ENCODE data around the gene SMARCAL1.

The SMARCAL1 gene

DNA sequence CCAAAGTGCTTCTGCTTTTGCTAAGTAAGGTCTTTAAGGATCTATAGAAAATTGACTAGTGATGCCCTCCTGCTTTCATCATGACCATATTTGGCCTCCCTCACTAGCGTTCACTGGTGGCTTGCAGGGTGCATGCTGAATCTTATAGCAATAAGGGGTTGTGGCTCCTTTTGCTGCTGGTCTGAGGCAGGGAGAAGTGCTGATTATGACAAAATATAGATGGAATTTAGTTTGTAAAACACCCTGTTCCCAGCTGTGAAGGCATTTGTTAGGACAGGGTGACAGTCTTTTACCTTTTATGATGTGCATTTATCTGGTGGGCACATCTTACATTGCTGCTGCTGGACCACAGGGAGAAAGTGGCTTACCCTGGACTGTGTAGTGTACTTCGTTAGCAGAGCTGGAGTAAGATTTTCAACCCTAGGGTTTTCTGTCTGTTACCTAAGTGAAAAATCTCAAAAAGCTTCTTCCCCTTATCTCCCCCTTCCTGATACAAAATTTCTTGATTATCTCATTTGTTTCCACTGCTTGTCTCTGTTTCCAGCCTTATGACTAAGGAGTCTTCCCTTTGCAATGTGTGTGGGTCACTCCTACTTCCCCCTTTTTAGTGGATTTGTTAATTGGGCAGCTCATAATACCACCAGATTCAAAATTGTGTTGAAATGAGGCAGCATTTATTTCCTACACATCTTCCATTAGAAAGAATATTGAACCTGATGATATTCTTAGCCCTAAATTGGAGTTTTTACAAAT, 65.2 kb downstream of the SMARCAL1 start:
- FAIRE-seq: no peak

DNA sequence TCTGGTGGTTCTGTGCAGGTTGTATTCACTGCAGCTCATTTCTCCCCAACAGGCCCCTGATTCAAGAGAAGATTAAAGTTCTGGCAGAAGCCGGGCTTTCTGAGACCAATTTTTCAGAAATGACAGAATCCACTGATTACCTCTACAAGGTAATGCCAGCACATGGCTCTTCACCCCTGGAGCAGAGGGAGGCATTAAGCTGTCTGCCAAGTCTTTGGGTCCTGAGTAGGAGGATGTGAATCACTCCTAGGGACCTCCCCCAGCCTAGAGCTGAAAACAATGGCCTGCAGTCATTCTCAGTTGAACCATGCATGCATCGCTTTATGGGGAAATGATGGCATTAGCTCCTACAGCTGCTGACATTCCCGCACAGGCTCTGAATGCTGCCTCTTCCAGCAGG, 65.9 kb downstream of the SMARCAL1 start:
- no peak for FAIRE-seq

DNA sequence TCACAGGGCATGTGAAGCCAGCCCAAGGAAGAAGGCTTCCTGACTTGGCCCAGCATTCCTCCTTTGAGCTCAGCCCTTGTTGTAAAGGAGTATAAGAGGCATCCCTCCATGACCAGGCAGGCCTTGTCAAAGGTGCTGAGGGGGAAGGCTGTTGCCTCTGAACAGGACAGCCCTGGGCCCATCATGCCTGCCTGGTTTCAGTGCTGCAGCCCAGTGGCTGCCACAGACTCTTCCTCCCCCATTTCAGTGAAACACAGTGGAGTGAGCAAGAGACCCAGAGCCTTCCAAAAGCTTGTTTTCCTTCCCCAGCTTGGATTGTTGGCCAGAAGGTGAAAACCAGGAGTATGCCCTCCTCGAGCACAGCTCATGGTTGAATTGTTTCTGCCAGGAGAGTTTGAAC, 66.5 kb downstream of the SMARCAL1 start:
- no peak for FAIRE-seq

- no peak for FAIRE-seq
Measured at GRCh38 chr2:216480221-216480620, 67.9 kb downstream of the SMARCAL1 start.

DNA sequence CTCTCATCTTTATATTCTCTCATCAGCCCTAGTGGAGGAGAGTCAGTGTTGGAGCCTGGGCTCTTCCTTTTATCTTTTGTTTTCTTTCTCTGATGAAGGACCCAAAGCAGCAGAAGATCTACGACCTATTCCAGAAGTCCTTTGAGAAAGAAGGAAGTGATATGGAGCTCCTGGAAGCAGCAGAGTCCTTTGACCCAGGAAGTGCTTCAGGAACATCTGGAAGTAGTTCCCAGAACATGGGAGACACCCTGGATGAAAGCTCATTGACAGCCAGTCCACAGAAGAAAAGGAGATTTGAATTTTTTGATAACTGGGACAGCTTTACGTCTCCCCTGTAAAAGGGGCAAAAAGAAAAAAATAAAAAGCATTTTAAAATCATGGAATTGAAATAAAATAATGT, 70.4 kb downstream of the SMARCAL1 start:
- FAIRE-seq: no peak

GRCh38 chr2:216485237-216485636, 73.0 kb downstream of the SMARCAL1 start:
- no peak for FAIRE-seq

- no peak for FAIRE-seq
Measured at GRCh38 chr2:216485745-216486144, 73.5 kb downstream of the SMARCAL1 start.

GRCh38 chr2:216486271-216486670, 74.0 kb downstream of the SMARCAL1 start:
- no peak for FAIRE-seq

DNA sequence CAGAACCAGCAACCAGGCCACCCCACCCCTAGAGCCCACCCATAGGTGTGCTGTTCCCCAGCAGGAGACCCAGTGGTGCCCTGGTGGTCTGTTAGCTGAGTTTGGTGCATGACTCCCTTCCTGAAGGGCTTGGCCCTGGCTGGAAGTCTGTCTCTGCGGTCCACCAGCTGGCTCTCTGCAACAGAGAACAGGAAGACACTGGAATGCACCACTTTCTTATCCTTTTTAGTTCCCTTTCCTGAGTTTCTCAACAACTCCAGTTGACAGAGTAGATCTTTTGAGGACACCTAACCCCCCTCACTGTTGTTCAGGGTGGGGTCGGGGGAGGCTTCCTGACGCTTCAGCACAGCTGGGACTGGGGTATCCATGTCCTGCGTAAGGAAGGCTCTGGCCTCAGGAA, 74.4 kb downstream of the SMARCAL1 start:
- FAIRE-seq: no peak

DNA sequence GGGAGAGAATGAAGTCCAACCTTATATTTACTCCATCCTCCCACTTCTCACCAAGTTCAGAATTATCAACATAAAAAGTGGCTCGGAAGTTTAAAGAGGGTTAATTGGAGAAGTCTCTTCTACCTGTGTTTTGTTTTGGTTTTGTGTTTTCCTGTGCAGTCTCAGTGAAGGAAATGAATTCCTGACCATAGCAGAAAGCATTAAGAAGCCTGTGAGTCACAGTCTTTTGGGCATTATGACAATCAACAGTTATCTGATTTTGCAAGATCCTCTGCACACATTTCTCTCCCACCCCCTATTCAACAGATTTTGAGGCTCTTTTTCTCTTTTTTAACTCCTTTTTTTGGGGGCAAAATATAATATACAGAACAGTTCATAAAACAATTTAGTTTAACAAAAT, 77.8 kb downstream of the SMARCAL1 start:
- FAIRE-seq: no peak

GRCh38 chr2:216491793-216492596, 79.7 kb downstream of the SMARCAL1 start:
- no peak for FAIRE-seq

DNA sequence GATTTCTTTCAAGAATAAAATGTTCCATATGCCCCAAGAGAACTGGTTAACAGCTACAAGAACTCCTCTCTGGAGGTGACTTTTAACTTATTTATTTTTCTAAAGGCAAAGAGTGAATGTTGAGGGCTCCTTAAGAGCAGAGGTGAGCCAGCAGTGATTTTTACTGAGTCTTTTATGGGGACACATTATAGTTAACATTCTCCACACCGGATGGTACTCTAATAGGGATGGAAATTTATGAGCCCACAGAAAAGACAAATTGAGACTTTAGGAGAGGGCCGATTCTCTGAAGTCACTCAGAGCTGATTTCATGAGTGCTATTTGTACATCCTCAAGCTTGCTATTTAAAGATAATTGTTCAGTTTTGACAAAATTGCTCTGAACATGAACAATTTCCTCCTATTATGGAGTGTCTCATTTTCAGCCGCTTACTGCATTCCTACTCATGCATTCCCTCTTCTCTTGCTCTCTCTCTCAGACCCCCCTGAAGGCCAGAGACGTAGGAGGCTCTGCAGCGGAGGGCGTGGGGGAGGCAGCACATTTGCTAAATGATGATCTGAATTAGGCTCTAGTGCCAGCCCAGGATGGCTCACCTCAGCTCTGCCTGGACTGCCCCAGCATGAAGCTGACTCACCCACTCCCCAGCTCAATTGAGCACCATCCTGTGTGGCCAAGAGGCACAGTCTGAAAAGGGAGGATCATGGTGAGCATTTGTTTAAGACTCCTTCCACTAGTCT, 80.5 kb downstream of the SMARCAL1 start:
- no peak for FAIRE-seq

DNA sequence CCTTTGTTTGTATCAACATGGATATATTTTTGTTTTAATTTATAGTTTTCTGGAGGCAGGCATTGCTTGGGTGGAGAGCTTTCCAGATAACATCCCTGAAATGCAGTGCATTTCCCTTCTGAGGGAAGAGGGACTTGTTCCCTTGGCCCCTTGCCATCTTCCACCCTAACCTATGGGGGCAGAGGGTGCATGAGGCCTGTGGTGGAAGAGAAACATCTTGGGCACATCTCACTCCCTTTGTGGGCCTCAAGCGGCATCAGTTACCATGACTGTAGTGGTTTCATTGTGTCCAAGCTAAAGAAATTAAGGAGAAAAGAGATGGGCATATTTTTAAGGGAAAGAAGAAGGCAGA, 81.0 kb downstream of the SMARCAL1 start:
- FAIRE-seq: no peak

DNA sequence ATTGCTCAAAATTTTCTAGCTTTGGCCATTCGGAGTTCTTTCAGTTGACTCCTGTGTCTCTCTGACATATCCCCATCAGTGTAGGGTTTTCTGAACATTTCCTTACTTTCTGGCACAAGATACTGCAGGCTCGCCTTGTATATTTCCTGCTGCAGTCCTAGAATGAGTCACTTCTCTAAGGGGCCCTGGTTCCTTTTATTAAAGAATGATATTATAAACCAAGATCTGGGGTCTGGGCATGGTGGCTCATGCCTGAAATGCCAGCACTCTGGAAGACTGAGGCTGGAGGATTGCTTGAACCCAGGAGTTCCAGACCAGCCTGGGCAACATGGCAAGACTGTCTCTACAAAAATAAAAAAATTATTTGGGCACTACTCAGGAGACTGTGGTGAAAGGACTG, 83.4 kb downstream of the SMARCAL1 start:
- FAIRE-seq: no peak

GRCh38 chr2:216497382-216498069, 85.2 kb downstream of the SMARCAL1 start:
- FAIRE-seq: no peak

- no peak for FAIRE-seq
Measured at GRCh38 chr2:216498070-216498378, 85.7 kb downstream of the SMARCAL1 start.

DNA sequence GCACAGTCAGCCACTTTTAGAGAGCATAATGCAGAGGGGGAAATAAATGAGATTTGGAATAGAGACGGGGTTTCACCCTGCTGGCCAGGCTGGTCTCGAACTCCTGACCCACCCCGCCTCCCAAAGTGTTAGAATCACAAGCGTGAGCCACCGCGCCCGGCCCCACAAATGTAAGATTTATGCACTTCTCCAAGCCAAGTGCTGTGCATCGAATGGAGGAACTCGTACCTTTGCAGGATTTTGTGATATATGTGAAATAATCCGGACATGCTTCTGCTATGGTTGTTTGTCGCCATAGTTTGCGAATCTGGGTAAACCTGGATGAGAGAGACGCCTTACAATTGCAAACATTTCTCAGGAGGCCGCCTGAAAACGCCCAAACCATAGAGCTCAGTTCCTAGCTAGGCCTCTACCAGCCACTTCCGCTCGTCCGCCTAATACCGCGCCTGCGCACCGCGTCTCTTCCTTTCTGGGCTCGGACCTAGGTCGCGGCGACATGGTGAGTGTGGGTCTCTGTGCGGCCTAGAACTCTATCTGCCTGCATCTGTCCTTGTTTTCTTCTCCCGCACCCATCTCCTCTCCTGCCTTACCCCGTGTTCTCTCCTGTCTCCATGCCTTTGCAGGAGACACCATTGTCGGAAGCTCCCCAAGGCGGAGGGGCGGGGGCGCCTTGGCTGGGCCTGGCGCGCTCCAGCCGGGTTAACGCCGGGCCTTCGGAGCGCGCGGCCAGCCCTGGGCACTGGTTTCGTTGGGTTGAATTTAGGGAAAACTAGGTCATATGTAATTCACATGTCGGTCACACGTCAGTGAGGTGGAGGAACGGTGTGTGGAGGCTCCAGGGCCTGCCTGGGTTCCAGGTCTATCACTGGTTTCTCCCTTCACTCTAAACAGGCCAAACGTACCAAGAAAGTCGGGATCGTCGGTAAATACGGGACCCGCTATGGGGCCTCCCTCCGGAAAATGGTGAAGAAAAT, 86.4 kb downstream of the SMARCAL1 start, which contains the start of gene RPL37A:
Gene RPL37A, plus strand, starts transcription at position 466 of the 974 bp plus-strand sequence. Its CDS starts 31 bp downstream, at position 497.
- FAIRE-seq: no peak

DNA sequence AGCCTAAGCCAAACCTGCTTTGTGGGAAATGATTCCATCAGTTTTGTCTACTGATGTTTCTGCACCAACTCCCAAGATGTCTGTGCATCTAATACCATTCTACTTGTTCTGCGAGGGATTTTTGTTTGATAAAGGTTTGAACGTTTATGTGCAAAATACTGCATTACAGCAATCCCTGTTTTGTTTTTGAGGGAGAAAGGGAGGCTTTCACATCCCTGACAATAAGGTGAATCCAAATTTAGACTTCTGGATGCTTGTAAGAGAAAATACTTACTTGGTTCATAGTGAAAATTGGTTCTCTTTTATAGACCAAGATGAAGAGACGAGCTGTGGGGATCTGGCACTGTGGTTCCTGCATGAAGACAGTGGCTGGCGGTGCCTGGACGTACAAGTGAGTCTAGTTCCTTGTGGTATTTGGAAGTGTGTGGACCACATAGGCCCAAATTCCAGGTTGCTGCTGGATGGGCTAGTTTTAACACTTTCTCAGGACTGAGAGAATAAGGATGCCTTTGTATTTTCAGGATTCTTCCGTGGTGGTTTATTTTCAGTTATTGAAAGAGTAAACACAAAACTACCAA, 87.4 kb downstream of the SMARCAL1 start:
- FAIRE-seq: no peak

- no peak for FAIRE-seq
Measured at GRCh38 chr2:216500572-216500971, 88.3 kb downstream of the SMARCAL1 start.

DNA sequence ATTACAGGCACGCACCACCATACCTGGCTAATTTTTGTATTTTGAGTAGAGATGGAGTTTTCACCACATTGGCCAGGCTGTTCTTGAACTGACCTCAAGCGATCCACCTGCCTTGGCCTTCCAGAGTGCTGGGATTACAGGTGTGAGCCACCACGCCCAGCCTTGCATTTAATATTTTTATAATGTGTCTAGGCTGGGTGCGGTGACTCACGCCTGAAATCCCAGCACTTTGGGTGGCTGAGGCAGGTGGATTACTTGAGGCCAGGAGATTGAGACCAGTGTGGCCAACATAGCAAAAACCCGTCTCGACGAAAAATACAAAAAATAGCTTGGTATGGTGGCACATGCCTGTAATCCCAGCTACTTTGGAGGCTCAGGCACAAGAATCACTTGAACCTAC, 89.6 kb downstream of the SMARCAL1 start:
- no peak for FAIRE-seq

GRCh38 chr2:216502381-216503158, 90.3 kb downstream of the SMARCAL1 start:
- no peak for FAIRE-seq
